ENCODE results near the gene B3GNT5. TPM values are rescaled to one million over a fixed set of nuclear protein-coding genes. Genes with fewer than 3 reads are reported as not detected.

The B3GNT5 gene
- total and polyA plus RNA-seq, 2 of the 8 experiments (the other 6 are each of a cell fraction or from before 2014, with no cell fraction given): 2.4 to 9.7 TPM

DNA sequence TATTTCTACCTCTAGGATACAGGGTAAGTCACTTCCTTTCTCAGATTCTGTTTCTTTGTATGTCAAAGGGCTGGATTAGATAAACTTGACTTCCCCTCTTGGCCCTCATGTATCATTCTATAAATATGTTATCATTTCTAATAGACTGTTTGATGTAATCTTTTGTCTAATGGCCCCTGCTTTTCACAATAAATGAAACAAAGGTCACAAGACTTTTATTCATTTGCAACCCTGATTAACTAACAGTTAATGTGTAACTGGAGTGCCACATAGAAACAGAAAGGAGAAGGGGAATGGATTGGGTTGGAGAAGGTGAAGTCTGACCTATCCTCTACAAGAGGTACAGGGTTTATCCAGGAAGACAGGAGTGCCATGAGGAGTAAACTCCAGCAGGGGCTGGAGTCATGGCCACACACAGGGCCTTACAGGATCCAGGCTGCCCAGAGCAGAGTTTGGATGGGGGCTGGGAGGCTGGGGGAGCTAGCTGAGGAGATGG, 8.0 kb upstream of the B3GNT5 start:
- no peaks in the 10 kb centered on the region for H3K79me1 ChIP-seq (ENCODE audit: low read depth, low read length)
- H2AK5ac ChIP-seq (ENCODE audit: low read depth, low read length): no peak overlapping the region
- peaks cover 15 to 16% of the 10 kb centered on the region in 2 experiments for H3K9me3 ChIP-seq (ENCODE audit: insufficient read depth in 2 of 2, low read depth in 1 of 2, low read length in 1 of 2)
- no peak overlapping the region for H4K91ac ChIP-seq (replicated peaks; ENCODE audit: insufficient read length, low read length)
- no peaks in the 10 kb centered on the region for H3K23me2 ChIP-seq (ENCODE audit: low read depth, low read length)
- H3K23ac ChIP-seq (ENCODE audit: insufficient read length): no peak overlapping the region
- H2BK12ac ChIP-seq (ENCODE audit: low read depth, low read length): peak overlapping the region; percentile 31; the same call in 1 of the 2 replicates
- H3K4me1 ChIP-seq (replicated peaks in 1 of 4; ENCODE audit: control insufficient read depth in 3 of 4, insufficient read depth in 4 of 4, low read length in 3 of 4): peaks cover 4 to 12% (median 6%) of the 10 kb centered on the region in 4 experiments
- H2BK15ac ChIP-seq (ENCODE audit: low read length): no peak overlapping the region
- no peak overlapping the region for H3K56ac ChIP-seq (replicated peaks; ENCODE audit: insufficient read length, low read depth, low read length)
- no peak overlapping the region for H3K4ac ChIP-seq (replicated peaks; ENCODE audit: insufficient read length, low read depth, low read length)
- H3K79me2 ChIP-seq (ENCODE audit: control insufficient read depth in 1 of 2, insufficient read depth in 2 of 2, low read length in 2 of 2): no peaks in the 10 kb centered on the region
- no peaks in the 10 kb centered on the region for H3K27me3 ChIP-seq (replicated peaks in 1 of 4; ENCODE audit: control insufficient read depth in 3 of 4, extremely low read depth in 1 of 4, insufficient read depth in 3 of 4, low read length in 3 of 4)
- H3K14ac ChIP-seq (ENCODE audit: insufficient read length): no peak overlapping the region
- no peak overlapping the region for H3K27ac ChIP-seq (ENCODE audit: low read depth, low read length)
- no peak for FAIRE-seq
- ChIA-PET CTCF (ENCODE audit: partially characterized antibody) (interaction anchor here (0.6 kb wide), 1 partner anchor 40 kb away, joined by 3 read pairs; no protein-coding TSS in a partner anchor), POLR2A (ENCODE audit: partially characterized antibody) (no interaction called here)
- H3K9ac ChIP-seq (replicated peaks in 1 of 4; ENCODE audit: extremely low read depth in 1 of 4, low read depth in 3 of 4, low read length in 3 of 4): no peak overlapping the region
- H4K20me1 ChIP-seq (replicated peaks in 1 of 2; ENCODE audit: control insufficient read depth in 1 of 2, insufficient read depth in 2 of 2, low read length in 2 of 2): no peaks in the 10 kb centered on the region
- no peak overlapping the region for H2BK20ac ChIP-seq (ENCODE audit: low read length)
- H2BK5ac ChIP-seq (ENCODE audit: low read depth, low read length): no peak overlapping the region
- H4K5ac ChIP-seq (ENCODE audit: insufficient read length, low read depth, low read length): no peak overlapping the region
- H3K18ac ChIP-seq (ENCODE audit: extremely low read depth, low read length): no peak overlapping the region
- H2AFZ ChIP-seq (ENCODE audit: low read length): no peak overlapping the region
- no peak overlapping the region for H2BK120ac ChIP-seq (replicated peaks; ENCODE audit: low read depth, low read length)
- TF ChIP-seq BACH1 (IDR thresholded peaks at IDR 0.05; ENCODE audit: low read length) (no peak), CTCF (IDR thresholded peaks at IDR 0.05; ENCODE audit: control extremely low read depth in 1 of 3, insufficient read depth in 1 of 3, low read depth in 1 of 3, low read length in 3 of 3) (peak in 1 of 3 experiments; percentile 26; a peak in 1 of 4 replicates), RAD21 (IDR thresholded peaks at IDR 0.05 in 1 of 2, conservative IDR thresholded peaks at IDR 0.05 in 1 of 2; ENCODE audit: low read depth in 2 of 2, low read length in 2 of 2) (peak in 1 of 2 experiments; percentile 28; a peak in 1 of 4 replicates), SIRT6 (IDR thresholded peaks at IDR 0.05; ENCODE audit: low read length) (no peak), EGR1 (IDR thresholded peaks at IDR 0.05; ENCODE audit: borderline replicate concordance, low read depth, low read length) (no peak), SP2 (IDR thresholded peaks at IDR 0.05; ENCODE audit: low read length) (no peak), RNF2 (IDR thresholded peaks at IDR 0.05; ENCODE audit: borderline replicate concordance, low read depth, low read length, missing control alignments, poor library complexity, severe bottlenecking) (no peak)
- no peak overlapping the region for H3K4me2 ChIP-seq (ENCODE audit: insufficient read depth in 1 of 2, low read depth in 2 of 2, low read length in 2 of 2)
- no peak overlapping the region for H3K4me3 ChIP-seq (ENCODE audit: extremely low read depth in 1 of 4, insufficient read depth in 2 of 4, low read depth in 3 of 4, low read length in 4 of 4)
- no peaks in the 10 kb centered on the region for H3K36me3 ChIP-seq (ENCODE audit: control insufficient read depth in 2 of 4, insufficient read depth in 4 of 4, low read length in 3 of 4)
- H4K8ac ChIP-seq (ENCODE audit: extremely low read depth, insufficient read depth, low read length): no peak overlapping the region
- peak in 1 of 2 experiments; percentile 44 for DNase-seq (ENCODE audit: low read depth in 1 of 2, low spot score in 2 of 2)

Measured in H1 (cell line).